GM23338 (cell line): ENCODE results near the gene ZSWIM3. TPM values are rescaled to one million over a fixed set of nuclear protein-coding genes. Genes with fewer than 3 reads are reported as not detected.

Experiments used
- ATAC-seq: fragments of 200-7000 bp; cut with Tn5 transposase; 3 replicates; pipeline ENCODE4 v1.9.1; 2020
- DNase-seq: peaks from one replicate; pipeline ENCODE4 v3.0.0-alpha.2; 2015; ENCODE audit warnings: low spot score
- H2AFZ ChIP-seq: fragments of 200-600 bp; sonication (generic); 2 replicates; pipeline ENCODE4 v1.8.0; 2016; ENCODE audit warnings: antibody characterized with exemption, mild to moderate bottlenecking, moderate library complexity
- H3F3A ChIP-seq: fragments of 200-600 bp; sonication (generic); replicated peaks from 2 replicates; pipeline ENCODE4 v1.8.0; 2017; ENCODE audit warnings: antibody characterized with exemption, mixed run types, low read depth
- H3K27ac ChIP-seq: fragments of 200-600 bp; sonication (generic); 2 replicates; pipeline ENCODE4 v1.6.1; 2016; ENCODE audit warnings: low read depth
- H3K27me3 ChIP-seq: fragments of 200-600 bp; sonication (generic); 2 replicates; pipeline ENCODE4 v1.8.0; 2016; ENCODE audit warnings: mild to moderate bottlenecking, mixed run types, moderate library complexity; ENCODE audit not compliant: insufficient read depth
- H3K36me3 ChIP-seq: fragments of 200-600 bp; sonication (generic); 2 replicates; pipeline ENCODE4 v1.8.0; 2016; ENCODE audit warnings: mild to moderate bottlenecking; ENCODE audit not compliant: insufficient read depth
- H3K4me1 ChIP-seq: fragments of 200-600 bp; sonication (generic); 2 replicates; pipeline ENCODE4 v1.8.0; 2016; ENCODE audit warnings: mild to moderate bottlenecking, moderate library complexity; ENCODE audit not compliant: insufficient read depth
- H3K4me2 ChIP-seq: fragments of 200-600 bp; sonication (generic); 2 replicates; pipeline ENCODE4 v1.7.1; 2017; ENCODE audit warnings: mixed run types
- H3K4me3 ChIP-seq: fragments of 200-600 bp; sonication (generic); 2 replicates; pipeline ENCODE4 v1.6.1; 2016; ENCODE audit warnings: mixed run types
- H3K79me2 ChIP-seq: fragments of 200-600 bp; sonication (generic); replicated peaks from 2 replicates; pipeline ENCODE4 v1.8.0; 2017; ENCODE audit warnings: mild to moderate bottlenecking; ENCODE audit not compliant: insufficient read depth
- H3K9me2 ChIP-seq: fragments of 200-600 bp; sonication (generic); 2 replicates; pipeline ENCODE4 v1.8.0; 2017; ENCODE audit not compliant: insufficient read depth
- H4K20me1 ChIP-seq: fragments of 200-600 bp; sonication (generic); replicated peaks from 2 replicates; pipeline ENCODE4 v1.8.0; 2017; ENCODE audit warnings: mild to moderate bottlenecking; ENCODE audit not compliant: insufficient read depth
- H3K27ac Mint-ChIP-seq: 2 replicates; pipeline ENCODE4 v1.8.0; 2020; ENCODE audit warnings: inconsistent platforms, mild to moderate bottlenecking, moderate library complexity, mixed read lengths
- H3K27me3 Mint-ChIP-seq: 3 replicates; pipeline ENCODE4 v1.8.0; 2022; ENCODE audit warnings: low read depth, mild to moderate bottlenecking, moderate library complexity, mixed read lengths, inconsistent platforms; ENCODE audit not compliant: insufficient read depth, poor library complexity
- H3K36me3 Mint-ChIP-seq: 3 replicates; pipeline ENCODE4 v1.8.0; 2021; ENCODE audit warnings: low read depth, mild to moderate bottlenecking, inconsistent platforms, moderate library complexity, mixed read lengths
- H3K4me1 Mint-ChIP-seq: 3 replicates; pipeline ENCODE4 v1.8.0; 2020; ENCODE audit warnings: mild to moderate bottlenecking, inconsistent platforms, mixed read lengths
- H3K4me3 Mint-ChIP-seq: 3 replicates; pipeline ENCODE4 v1.8.0; 2021; ENCODE audit warnings: moderate library complexity, mild to moderate bottlenecking, inconsistent platforms, mixed read lengths
- H3K9me3 Mint-ChIP-seq: 3 replicates; pipeline ENCODE4 v1.8.0; 2020; ENCODE audit warnings: moderate library complexity, mild to moderate bottlenecking, inconsistent platforms, mixed read lengths
- EZH2 ChIP-seq: fragments of 200-600 bp; sonication (generic); IDR thresholded peaks from one replicate; pipeline ENCODE4 v1.8.0; 2017; ENCODE audit warnings: antibody characterized with exemption, mild to moderate bottlenecking, low read depth; ENCODE audit not compliant: unreplicated experiment
- JUNB ChIP-seq: IDR thresholded peaks from one replicate; pipeline ENCODE4 v1.6.1; 2016; ENCODE audit warnings: antibody characterized with exemption; ENCODE audit not compliant: unreplicated experiment
- REST ChIP-seq: IDR thresholded peaks from one replicate; pipeline ENCODE4 v1.6.1; 2018; ENCODE audit warnings: antibody characterized with exemption; ENCODE audit not compliant: unreplicated experiment
- polyA plus RNA-seq: library from polyadenylated mRNA; unstranded; fragments of >200 nt; fragmentation: Nextera tagmentation; extraction: Ambion mirVana; gene quantifications from 2 replicates; pipeline ENCODE4 v1.2.1, GENCODE V29; 2016
- total RNA-seq: library from RNA; depleted of rRNA; stranded (reverse); fragments of >200 nt; shearing (Covaris generic); gene quantifications from 2 replicates; pipeline ENCODE4 v1.2.3, GENCODE V29; 2014
- TF ChIP-seq, protein P1 (sequence below): fragments of 250-450 bp; sonication (Bioruptor Pico); IDR thresholded peaks from 2 replicates; pipeline ENCODE4 v1.5.0; 2020; ENCODE audit warnings: mild to moderate bottlenecking, moderate library complexity

ZSWIM3 gene
- total and polyA plus RNA-seq, 2 experiments from 2014 or later: 2.0 to 8.2 TPM

DNA sequence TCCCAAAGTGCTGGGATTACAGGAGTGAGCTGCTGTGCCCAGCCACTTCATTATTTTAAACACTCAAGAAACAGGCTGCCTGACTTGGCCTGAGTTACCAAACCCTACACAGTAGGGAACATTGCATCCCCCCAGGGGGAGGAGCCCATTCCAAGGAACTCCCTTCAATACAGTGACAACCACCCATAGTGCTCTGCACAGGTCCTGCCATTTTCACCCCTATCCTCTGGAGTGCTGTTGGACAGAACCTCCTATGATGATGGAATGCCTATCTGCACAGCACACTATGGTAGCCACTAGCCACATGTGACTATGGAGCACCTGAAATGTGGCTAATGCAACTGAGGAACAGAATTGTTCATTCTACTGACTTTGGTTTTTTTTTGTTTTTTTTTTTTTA is 12.0 kb upstream of the ZSWIM3 start (continued):
- TF ChIP-seq, protein P1, sequence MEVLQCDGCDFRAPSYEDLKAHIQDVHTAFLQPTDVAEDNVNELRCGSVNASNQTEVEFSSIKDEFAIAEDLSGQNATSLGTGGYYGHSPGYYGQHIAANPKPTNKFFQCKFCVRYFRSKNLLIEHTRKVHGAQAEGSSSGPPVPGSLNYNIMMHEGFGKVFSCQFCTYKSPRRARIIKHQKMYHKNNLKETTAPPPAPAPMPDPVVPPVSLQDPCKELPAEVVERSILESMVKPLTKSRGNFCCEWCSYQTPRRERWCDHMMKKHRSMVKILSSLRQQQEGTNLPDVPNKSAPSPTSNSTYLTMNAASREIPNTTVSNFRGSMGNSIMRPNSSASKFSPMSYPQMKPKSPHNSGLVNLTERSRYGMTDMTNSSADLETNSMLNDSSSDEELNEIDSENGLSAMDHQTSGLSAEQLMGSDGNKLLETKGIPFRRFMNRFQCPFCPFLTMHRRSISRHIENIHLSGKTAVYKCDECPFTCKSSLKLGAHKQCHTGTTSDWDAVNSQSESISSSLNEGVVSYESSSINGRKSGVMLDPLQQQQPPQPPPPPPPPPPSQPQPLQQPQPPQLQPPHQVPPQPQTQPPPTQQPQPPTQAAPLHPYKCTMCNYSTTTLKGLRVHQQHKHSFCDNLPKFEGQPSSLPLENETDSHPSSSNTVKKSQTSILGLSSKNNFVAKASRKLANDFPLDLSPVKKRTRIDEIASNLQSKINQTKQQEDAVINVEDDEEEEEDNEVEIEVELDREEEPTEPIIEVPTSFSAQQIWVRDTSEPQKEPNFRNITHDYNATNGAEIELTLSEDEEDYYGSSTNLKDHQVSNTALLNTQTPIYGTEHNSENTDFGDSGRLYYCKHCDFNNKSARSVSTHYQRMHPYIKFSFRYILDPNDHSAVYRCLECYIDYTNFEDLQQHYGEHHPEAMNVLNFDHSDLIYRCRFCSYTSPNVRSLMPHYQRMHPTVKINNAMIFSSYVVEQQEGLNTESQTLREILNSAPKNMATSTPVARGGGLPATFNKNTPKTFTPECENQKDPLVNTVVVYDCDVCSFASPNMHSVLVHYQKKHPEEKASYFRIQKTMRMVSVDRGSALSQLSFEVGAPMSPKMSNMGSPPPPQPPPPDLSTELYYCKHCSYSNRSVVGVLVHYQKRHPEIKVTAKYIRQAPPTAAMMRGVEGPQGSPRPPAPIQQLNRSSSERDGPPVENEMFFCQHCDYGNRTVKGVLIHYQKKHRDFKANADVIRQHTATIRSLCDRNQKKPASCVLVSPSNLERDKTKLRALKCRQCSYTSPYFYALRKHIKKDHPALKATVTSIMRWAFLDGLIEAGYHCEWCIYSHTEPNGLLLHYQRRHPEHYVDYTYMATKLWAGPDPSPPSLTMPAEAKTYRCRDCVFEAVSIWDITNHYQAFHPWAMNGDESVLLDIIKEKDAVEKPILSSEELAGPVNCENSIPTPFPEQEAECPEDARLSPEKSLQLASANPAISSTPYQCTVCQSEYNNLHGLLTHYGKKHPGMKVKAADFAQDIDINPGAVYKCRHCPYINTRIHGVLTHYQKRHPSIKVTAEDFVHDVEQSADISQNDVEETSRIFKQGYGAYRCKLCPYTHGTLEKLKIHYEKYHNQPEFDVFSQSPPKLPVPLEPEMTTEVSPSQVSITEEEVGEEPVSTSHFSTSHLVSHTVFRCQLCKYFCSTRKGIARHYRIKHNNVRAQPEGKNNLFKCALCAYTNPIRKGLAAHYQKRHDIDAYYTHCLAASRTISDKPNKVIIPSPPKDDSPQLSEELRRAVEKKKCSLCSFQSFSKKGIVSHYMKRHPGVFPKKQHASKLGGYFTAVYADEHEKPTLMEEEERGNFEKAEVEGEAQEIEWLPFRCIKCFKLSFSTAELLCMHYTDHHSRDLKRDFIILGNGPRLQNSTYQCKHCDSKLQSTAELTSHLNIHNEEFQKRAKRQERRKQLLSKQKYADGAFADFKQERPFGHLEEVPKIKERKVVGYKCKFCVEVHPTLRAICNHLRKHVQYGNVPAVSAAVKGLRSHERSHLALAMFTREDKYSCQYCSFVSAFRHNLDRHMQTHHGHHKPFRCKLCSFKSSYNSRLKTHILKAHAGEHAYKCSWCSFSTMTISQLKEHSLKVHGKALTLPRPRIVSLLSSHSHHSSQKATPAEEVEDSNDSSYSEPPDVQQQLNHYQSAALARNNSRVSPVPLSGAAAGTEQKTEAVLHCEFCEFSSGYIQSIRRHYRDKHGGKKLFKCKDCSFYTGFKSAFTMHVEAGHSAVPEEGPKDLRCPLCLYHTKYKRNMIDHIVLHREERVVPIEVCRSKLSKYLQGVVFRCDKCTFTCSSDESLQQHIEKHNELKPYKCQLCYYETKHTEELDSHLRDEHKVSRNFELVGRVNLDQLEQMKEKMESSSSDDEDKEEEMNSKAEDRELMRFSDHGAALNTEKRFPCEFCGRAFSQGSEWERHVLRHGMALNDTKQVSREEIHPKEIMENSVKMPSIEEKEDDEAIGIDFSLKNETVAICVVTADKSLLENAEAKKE (CRISPR knock-in tag): no peak
- TF ChIP-seq JUNB (no peak), EZH2 (no peak)

GRCh38 chr20:45848421-45848820 is 9.0 kb upstream of the ZSWIM3 start:
- no peak overlapping the region for H2AFZ ChIP-seq
- H3F3A ChIP-seq: no peaks in the 10 kb centered on the region; the same call in 1 of the 2 replicates
- no peaks in the 10 kb centered on the region for H3K9me3 Mint-ChIP-seq
- no peak overlapping the region for H3K4me3 Mint-ChIP-seq
- H3K36me3 ChIP-seq: peaks cover 15% of the 10 kb centered on the region
- no peak overlapping the region for H3K4me3 ChIP-seq
- H3K4me1 ChIP-seq: peaks cover 19% of the 10 kb centered on the region
- ATAC-seq: no peak
- H3K27me3 Mint-ChIP-seq: peaks cover 11% of the 10 kb centered on the region
- no peaks in the 10 kb centered on the region for H3K9me2 ChIP-seq
- peaks cover 17% of the 10 kb centered on the region for H3K4me1 Mint-ChIP-seq
- H3K27ac Mint-ChIP-seq: peak overlapping the region; percentile 47; the same call in 1 of the 2 replicates
- H3K79me2 ChIP-seq: peaks cover 11% of the 10 kb centered on the region
- no peak for DNase-seq
- no peaks in the 10 kb centered on the region for H4K20me1 ChIP-seq
- peaks cover 36% of the 10 kb centered on the region for H3K36me3 Mint-ChIP-seq
- no peak overlapping the region for H3K27ac ChIP-seq
- no peaks in the 10 kb centered on the region for H3K27me3 ChIP-seq
- H3K4me2 ChIP-seq: no peak overlapping the region
- TF ChIP-seq, protein P1 (CRISPR knock-in tag): no peak
- no peak for TF ChIP-seq REST
